Stimulated activated CD4-positive, alpha-beta T cell treated with anti-CD3 and anti-CD28 coated beads, Interleukin-1b, Interleukin-23, amount 100 ng/mL, for 24 hours (primary cell): ENCODE results near the gene SYNRG.
A peak's percentile ranks its signal among the peaks of the same experiment; 100 is the strongest.

Source experiments
- DNase-seq, 4 experiments: peaks; one replicate each; pipeline ENCODE4 v3.0.0-alpha.2; 2020; ENCODE audit warnings: low read depth in 4 of 4, low spot score in 1 of 4

SYNRG gene

DNA sequence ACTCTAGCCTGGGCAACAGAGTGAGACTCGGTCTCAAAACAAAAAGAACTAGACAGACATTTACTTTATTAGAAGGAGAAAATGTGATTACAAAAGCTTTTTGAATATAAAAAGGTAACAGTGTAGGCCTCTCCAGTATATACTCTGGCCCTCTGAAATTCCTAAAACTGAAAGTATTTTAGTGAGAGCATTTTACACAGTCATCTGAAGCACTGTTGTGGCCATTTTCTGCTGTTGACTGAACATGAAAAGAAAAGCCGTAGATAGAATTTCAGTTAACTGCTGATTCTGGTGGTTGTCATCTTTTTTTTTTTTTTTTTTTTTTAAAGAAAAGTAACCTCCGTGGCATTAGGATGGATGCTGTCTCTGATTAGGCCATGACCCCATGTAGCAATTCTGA, 103.9 kb downstream of the SYNRG start:
- no peak for DNase-seq

DNA sequence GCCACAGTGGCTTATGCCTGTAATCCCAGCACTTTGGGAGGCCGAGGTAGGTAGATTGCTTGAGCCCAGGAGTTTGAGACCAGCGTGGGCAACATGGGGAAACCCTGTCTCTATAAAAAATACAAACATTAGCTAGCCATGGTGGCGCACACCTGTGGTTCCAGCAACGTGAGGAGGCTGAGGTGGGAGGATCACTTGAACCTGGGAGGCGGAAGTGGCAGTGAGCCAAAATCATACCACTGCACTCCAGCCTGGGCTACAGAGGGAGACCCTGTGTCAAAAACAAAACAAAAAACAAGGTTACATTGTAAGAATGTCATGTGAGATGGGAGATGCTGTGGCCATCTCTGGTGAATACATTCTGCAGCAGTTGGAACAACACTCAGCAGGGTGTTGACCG, 106.1 kb downstream of the SYNRG start:
- DNase-seq, result no peak

DNA sequence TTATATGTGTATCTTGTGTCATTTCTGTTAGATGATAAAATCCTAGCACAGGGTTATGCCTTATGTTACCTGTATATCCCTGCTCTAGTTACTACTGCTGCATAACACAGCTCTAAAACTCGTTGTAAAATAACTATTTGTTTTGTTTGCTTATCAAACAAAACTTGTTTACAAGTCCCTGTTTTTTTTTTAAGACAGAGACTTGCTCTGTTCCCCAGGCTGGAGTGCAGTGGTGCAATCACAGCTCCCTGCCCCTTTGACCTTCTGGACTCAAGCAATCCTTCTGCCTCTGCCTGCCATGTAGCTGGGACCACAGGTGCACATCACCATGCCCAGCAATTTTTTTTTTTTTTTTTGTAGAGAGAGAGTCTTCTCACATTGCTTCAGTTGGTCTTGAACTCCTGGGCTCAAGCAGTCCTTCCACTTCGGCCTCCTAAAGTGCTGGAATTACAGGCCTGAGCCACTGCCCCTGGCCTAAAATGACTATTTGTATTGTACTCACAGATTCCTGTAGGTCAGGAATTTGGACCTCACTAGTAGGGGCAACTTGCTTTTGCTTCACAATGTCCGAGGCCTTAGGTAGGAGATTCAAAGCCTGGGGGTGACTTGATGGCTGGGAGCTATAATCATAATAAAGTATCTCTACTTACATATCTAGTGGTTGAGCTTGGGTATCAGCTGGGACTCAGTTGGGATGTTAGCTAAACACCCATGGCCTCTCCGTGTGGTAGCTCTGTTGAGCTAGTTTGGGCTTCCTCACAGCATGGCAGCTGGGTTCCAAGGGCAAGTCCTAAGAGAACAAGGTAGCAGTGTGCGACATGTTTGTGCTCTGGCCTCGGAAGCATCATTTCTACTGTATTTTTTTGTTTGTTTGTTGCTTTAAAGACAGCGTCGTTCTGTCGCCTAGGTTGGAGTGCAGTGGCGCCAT, 106.9 kb downstream of the SYNRG start:
- no peak for DNase-seq

DNA sequence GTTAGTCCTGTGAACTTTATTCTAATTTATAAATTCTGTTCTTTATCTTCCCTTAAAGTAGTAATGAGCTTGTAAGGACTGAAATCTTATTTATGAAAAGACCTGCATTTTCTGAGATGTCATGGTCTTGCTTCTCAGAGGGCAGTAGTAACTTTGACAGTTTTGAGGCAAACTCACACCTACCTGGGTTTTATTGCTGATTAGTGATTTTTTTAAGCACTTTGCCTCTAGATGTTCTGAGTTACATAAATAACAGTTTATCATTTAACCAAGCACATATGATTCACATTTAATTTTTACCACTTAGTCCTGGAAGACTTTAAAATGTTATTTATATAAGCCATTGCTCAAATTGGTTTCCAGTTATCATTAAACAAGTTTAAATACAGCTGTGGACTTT, 108.8 kb downstream of the SYNRG start:
- DNase-seq, result no peak

DNA sequence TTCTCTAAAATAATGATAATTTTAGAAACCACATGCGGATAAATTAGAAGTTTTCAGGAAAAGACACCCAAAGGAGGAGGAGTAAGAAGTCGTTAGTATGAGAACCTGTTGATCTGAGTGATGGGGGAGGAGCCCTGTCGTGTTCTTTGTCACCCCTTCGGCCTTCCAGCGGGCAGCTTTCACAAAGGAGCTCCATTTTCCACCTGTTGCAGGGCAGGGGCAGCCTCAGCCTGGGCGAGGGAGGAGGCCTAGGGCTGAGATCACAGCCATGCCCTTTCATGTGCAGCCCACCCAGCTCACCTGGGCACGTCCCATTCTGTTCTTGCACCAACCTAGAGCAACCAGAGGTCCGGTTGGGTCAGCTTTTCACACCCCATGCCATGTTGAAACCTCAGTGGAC, 114.2 kb downstream of the SYNRG start:
- no peak for DNase-seq

DNA sequence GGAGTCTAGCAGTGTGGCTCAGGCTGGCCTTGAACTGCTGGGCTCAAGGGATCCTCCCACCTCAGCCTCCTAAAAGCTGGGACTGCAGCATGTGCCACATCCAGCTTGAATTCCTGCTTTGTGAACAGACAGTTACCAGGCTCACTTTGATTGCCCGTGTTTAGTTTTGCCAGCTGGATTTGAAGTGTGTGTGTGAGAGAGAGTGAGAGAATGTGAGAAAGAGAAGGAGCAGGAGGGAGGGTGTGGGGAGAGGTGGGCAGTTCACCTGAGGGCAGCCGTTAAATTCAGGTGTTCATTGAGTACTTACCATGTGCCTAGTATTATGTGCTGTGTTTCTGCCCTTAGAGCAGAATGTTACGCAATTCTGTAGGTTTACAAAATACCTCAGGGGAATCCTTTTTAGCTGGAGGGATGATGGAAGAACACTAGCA, 114.8 kb downstream of the SYNRG start:
- DNase-seq, result no peak

DNA sequence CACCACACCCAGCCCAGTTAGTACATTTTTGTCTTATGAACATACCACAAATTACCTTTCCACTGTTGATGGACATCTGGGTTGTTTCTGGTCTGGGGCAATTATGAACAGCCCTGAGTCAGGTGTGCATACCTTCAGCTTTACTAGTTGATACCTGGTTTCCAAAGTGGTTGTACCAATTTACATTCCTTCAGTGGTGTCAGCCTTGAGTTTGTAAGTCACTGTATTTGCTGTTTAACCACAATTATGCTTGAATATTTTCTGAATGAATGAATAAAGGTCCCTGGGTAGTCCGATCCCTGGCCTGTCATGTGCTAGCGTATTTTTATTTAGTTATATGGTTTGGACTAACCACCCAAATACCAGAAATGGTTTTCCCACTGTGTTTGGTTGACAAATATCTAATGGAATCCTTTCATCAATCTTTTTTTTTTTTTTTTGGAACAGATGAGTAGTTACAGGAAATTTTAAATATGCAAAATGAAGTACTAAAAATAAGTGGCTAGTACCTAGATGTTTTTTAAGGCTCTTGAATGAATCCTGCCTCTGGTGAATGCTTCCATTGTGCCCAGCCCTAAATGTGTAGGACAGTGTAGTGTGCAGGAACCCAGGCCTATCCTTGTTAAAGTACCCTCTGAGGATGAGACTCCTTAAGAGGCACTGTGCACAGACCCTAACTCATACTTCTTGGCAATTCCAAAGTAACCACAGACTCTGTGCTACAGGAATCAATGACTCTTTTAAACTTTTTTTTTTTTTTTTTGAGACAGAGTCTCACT, 115.8 kb downstream of the SYNRG start:
- no peak for DNase-seq

DNA sequence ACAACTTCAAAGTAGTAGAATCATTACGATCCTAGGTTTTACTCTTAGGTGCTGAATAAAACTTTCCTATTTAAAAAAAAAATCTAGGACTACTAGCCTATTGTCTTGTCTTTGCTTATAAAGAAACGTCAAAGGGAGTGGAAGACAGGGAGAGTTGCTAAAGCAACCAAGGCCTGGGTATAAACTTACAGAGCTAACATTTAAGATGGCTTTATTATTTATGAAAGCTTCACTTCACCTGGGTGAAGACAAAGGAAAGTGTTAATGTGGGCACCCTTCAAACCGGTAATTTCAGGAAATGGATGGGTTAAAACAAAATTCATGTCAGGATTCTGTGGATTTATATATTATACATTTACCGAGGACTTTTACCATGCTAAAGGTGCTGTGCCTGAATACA, 117.1 kb downstream of the SYNRG start:
- DNase-seq, result no peak

DNA sequence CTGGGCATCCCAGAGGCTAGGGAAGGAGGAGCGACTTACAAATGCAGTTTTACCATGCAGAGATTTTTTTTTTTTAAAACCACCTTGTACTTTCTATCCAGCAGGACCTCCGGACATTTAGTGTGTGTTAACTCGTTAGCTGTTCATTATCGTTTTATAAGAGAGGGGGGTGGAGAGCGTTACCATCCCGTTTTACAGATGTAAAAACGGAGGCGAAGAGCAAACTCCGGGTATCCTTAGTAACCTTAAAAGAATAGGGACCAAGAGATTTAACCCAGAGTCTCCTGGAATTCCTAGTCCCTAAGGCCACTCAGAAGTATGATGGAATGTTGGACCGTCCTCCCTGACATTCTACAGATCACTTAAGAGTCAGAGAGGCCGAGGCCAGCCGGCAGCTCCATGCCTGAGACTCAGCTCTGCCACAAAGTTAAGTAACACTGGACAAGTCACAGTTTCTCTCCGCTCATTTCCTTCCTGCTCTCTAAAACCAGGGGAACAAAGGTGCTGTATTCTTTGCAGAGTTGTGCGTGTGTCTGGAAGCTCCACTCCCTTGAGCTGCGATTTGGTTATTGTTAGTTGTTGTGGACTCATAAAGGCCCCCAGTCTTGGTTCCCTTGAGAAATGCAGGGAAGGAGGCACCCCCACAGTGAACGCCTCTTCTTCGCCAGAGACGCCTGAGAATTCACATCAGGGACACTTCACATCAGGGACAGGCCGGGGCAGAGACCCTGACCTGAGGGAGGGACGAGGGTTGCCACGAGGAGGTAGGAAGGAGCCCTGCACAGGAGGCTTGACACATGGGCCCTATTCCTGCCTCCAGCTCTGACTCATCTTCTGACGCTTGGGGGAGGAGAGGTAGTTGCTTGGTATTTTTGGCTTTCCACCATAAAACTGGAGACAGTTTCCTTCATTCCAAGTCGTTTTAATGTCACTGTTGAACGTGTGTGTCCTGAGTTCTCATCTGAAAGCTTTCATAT, 118.3 kb downstream of the SYNRG start:
- DNase-seq, result peak in 1 of 4 experiments; percentile 13

DNA sequence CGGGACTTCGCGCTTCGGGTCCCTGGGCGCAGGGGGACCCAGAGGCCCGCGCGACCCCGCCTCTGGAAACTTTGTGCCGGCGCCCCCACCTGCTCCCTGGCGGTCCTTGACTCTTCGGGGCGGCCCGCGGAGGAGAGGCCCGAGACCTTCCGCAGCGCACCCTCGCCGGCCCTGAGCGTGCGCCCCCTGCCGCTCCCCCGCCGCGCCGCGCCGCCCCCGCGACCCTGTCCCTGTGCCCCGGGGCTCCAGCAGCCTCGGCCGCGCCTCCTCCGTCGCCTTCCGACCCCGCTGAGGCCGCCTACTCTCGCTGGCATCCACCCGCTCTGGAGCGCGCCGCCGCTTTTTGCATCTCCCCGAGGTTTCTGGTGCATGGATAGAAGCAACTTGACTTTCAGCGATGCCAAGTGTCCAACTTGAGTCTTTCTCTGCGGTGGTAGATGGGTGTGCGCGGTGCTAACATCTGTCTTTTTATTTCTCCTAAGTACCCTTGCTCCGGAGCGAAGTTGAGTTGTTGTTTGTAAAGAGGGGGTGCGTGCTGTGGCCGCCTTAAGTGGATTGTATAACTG, 119.1 kb downstream of the SYNRG start:
- DNase-seq, result peak; percentile 43 to 63 (median 54)

DNA sequence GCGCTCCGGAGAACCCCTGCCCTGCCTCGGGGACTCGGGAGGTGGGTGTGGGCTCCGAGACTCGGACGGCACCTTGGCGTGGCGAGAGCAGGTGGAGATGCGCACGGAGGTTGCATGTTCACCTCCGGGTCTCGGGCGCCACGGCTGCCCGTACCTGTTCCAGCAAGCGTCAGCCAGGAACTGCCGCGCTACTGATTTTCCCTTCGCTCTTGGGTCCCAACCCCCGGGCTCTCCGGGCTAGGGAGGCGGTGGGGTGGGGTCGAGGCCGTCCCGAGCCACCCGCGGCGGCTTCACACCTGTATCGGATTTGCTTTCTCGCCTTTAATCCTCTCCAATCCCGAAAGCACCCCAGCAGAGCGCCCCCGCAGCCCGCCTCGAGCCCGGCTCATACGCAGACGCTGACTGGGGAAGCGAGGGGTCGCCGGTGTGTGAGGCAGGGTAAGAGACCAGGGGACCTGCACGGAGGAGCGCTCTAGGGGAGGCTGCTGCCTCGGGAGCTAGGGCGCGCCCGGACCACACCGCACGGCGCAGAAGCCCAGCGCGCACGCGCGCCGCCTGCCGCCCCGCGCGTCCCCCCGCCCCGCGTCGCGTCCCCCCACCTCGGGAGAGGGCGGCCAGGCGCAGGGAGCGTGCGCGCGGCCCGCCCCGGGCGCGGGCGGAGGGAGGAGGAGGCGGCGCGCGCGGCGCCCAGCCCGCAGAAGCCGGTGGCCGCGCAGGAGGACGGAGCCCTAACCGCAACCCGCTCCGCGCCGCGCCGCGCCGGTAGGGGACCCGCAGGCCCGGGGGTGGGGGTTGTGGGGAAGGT, 119.8 kb downstream of the SYNRG start, which contains the start of gene DUSP14:
TSS of gene DUSP14 (plus strand) at position 695 of the 805 bp plus-strand sequence. CDS start 22,382 bp downstream, outside the sequence.
- peak; percentile 49 to 75 (median 62) for DNase-seq

DNA sequence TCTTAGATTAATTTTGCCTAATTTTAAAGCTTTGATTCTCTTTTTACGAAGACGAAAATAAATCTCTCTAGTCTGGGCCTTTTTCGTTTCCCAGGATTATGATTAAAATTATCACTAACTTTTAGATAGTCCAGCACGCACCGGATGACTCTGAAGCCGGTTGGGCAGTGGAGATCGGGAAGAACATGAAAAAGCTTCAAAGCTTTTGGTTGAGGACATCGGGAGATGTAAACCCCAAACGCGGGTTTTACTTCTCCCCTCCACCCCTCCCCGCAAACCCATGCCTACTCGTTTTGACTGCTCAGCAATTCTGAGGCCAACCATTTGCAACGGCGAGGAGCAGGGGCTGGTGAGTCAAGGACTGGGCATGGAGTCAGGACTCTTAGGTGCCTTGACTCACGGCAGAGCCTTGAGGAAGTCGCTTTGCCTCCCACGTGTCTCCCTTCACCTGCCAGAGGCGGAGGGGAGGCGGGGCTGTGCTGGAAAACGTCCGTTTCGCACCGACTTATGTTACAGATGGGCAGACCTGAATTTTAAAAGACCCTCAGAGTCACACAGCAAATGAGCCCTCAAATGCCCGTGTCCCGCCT, 120.5 kb downstream of the SYNRG start:
- peak; percentile 15 to 56 (median 34) for DNase-seq

DNA sequence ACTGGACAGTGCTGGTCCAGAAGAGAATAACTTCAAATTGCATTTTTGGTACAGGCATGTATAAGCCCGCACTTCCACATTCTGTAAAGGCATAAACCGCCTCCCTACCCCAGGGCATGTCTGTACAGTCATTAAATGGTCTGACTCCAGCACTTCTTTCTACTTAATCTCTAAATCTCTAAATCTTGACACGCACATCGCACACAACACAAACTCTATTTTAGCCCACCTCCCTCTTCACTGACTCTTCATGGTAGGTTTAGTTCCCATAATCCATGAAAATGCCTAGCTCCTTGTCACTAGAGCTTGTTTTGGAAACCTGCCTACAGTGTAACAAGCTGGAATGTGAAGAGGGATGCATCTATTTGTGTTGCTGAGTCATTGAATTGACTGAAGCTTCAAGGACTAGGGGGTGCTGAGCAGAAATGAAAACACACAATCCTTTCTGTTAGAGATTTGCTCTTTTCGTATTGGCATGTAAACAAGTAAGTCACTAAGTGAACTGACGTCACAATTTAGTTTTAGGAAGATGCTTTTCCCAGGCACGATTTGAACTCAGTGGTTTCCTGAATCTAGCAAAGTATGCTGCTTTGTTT, 121.1 kb downstream of the SYNRG start:
- no peak for DNase-seq

DNA sequence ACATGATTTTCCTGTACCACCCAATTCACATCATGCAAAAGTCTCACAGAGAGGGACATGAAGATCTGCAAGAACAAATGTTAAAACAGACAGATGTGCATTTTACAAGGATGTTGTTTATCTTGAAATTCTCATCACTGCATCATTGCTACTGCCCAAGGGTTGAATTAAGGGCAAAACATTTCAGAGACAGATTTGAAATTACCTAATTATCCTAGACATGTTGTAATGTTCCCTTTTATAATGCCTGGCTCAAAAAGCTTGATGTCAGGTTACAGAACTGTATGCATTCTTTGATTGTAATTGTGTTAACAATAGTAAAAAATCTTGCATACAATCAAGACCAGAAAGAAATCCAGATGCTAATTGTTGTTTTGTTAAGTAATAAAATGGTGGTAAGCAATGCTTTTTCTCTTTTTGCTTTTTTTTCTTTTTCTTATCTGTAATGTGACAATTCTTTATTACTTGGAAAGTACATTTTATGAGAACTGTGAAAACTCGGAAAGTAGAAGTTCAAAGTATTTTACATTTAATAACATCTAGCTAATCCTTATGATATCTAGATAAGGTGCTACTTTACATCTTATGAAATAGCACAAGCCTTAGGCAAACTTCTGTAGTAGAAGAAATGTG, 123.2 kb downstream of the SYNRG start:
- no peak for DNase-seq

DNA sequence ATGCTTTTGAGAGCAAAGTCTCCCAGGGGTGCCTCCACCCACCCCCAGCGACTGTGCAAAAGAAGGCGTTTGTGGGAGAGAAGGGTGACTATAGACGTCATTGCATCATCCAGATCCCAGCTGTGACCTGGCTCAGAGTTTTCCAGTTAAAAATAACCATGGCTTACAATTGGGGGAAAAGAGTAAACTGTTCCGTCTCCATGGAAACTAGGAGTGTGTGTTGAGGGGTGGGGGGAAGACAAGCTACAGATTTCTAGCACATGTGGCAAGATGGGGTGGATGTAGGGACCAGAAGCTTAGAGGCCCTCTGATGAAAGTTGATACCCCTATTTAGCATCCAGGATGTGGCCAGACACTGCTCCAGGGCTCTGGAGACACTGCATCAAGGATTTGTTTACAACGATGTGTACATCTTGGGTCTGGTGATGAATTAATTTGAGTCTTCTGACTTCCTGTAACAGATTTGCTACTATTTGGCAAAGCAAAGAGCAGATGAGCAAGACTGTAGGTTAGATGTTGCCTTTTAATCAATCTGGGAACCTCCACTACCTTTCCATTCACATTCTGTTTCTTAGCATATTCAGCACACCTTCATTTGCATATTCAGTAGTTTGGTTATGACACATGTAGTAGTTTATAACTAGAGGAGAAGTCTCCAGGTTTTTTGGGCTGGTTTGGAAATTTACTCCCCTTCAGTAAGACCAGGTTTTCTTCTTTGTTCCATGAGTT, 125.7 kb downstream of the SYNRG start:
- DNase-seq, result no peak

DNA sequence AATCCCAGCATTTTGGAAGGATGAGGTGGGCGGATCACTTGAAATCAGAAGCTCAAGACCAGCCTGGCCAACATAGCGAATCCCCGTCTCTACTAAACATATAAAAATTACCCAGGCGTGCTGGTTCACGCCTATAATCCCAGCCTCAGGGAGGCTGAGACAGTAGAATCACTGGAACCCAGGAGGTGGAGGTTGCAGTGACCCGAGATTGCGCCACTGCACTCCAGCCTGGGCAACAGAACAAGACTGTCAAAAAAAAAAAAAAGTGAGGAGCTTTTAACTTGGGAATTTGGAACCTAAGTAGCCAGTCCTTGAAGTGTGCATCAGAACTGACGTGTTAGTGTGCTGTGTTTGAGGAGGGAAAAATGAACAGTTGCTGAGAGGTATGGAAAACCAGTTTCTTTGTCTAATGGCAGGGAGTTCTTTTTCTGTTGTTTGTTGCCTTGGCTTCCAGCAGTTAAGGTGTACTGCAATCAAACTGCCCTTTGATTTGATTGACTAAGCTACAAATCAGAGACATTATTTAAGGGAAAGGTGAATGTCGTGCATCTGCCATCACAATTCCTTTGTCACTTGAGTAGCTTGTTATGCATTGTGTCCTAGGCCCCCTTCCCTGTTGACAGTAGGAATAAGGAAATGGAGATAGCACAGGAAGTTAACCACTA, 128.1 kb downstream of the SYNRG start:
- no peak for DNase-seq

DNA sequence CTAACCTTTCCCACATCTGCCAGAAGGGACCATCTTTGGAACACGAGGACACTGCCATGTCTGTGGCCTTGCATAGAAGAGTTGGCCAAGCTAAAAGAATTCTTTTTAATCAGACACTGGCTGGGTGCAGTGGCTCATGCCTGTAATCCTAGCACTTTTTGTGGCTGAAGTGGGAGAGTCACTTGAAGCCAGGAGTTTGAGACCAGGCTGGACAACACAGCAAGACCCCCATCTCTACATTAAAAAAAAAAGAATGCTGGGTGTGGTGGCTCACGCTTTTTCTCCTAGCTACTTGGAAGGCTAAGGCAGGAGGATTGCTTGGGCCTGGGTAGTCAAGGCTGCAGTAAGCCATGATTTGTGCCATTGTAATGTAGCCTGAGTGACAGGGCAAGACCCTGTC, 128.8 kb downstream of the SYNRG start:
- DNase-seq, result no peak
